Fibroblast of lung (primary cell): ENCODE data around the gene ALKBH8. TPM values are rescaled to one million over a fixed set of nuclear protein-coding genes. Genes with fewer than 3 reads are reported as not detected.
"Not testable (repeated sequence)": the region's sequence is repeated elsewhere in the genome, so short reads cannot be mapped to it uniquely, and the experiment has no call there.

Source experiments
- DNase-seq, 2 donors: peaks; one replicate each; pipeline versions ENCODE4 v3.0.0 to v3.0.0-alpha.2; 2010; ENCODE audit warnings: low read depth in 2 of 2
- H2AFZ ChIP-seq: 2 replicates; pipeline ENCODE4 v1.5.1; 2012; ENCODE audit warnings: low read length, control low read depth, inconsistent platforms
- H3K27ac ChIP-seq: 2 replicates; pipeline ENCODE4 v1.5.1; 2011; ENCODE audit warnings: low read length, control low read depth; ENCODE audit not compliant: insufficient read depth
- H3K27me3 ChIP-seq: 2 replicates; pipeline ENCODE4 v1.5.1; 2011; ENCODE audit warnings: mild to moderate bottlenecking, low read length; ENCODE audit not compliant: control insufficient read depth, insufficient read depth
- H3K36me3 ChIP-seq: 2 replicates; pipeline ENCODE4 v1.5.1; 2011; ENCODE audit warnings: low read length; ENCODE audit not compliant: control insufficient read depth, insufficient read depth
- H3K4me1 ChIP-seq: 2 replicates; pipeline ENCODE4 v1.5.1; 2011; ENCODE audit warnings: low read length; ENCODE audit not compliant: control insufficient read depth, insufficient read depth; ENCODE audit errors: extremely low read depth
- H3K4me2 ChIP-seq: 2 replicates; pipeline ENCODE4 v1.5.1; 2011; ENCODE audit warnings: low read length, control low read depth; ENCODE audit not compliant: insufficient read depth; ENCODE audit errors: extremely low read depth
- H3K4me3 ChIP-seq, 4 experiments: fragments of 200-600 bp in 1 of 4; sonication (generic) in 1 of 4; replicated peaks in 1 of 4; 2 replicates each; pipeline ENCODE4 v1.5.1; 2011 to 2016; ENCODE audit warnings: low read length in 4 of 4, low read depth in 3 of 4, mild to moderate bottlenecking in 3 of 4, control low read depth in 2 of 4, inconsistent platforms in 1 of 4, mixed read lengths in 1 of 4; ENCODE audit not compliant: insufficient read depth in 1 of 4; ENCODE audit errors: control extremely low read depth in 1 of 4
- H3K79me2 ChIP-seq: 2 replicates; pipeline ENCODE4 v1.5.1; 2012; ENCODE audit warnings: mild to moderate bottlenecking, low read length, inconsistent platforms; ENCODE audit not compliant: control insufficient read depth, insufficient read depth
- H3K9ac ChIP-seq: 2 replicates; pipeline ENCODE4 v1.5.1; 2011; ENCODE audit warnings: mild to moderate bottlenecking, low read length, control low read depth; ENCODE audit not compliant: insufficient read depth
- H3K9me3 ChIP-seq: 2 replicates; pipeline ENCODE4 v1.5.1; 2012; ENCODE audit warnings: low read depth, low read length; ENCODE audit not compliant: control insufficient read depth, insufficient read depth
- H4K20me1 ChIP-seq: 2 replicates; pipeline ENCODE4 v1.5.1; 2011; ENCODE audit warnings: low read length; ENCODE audit not compliant: control insufficient read depth, insufficient read depth; ENCODE audit errors: extremely low read depth
- CTCF ChIP-seq, 2 donors: IDR thresholded peaks in 1 of 2; conservative IDR thresholded peaks in 1 of 2; 1 replicate in 1 of 2; 2 replicates in 1 of 2; pipeline ENCODE4 v1.5.1; 2011 to 2012; ENCODE audit warnings: low read length in 2 of 2, control low read depth in 1 of 2, inconsistent platforms in 1 of 2, low read depth in 1 of 2, mild to moderate bottlenecking in 1 of 2
- EZH2 ChIP-seq: IDR thresholded peaks from 2 replicates; pipeline ENCODE4 v1.5.1; 2012; ENCODE audit warnings: low read length, control low read depth, mild to moderate bottlenecking; ENCODE audit errors: missing control alignments
- polyA plus RNA-seq, 2 donors: library from polyadenylated mRNA; depleted of rRNA in 1 of 2; stranded (reverse) in 1 of 2; unstranded in 1 of 2; fragments of >200 nt; gene quantifications; 2 replicates each; pipeline ENCODE4 v1.2.1, GENCODE V29; 2011 to 2012; ENCODE audit warnings: missing spikeins in 1 of 2
- total RNA-seq: library from RNA; depleted of rRNA; stranded (reverse); fragments of >200 nt; gene quantifications from 2 replicates; pipeline ENCODE4 v1.2.1, GENCODE V29; 2014

ALKBH8 gene
- total and polyA plus RNA-seq, 2 donors (not counting 1 experiment from before 2014, with no cell fraction given) = 8.6 to 11.7 TPM

GRCh38 chr11:107570015-107570414, 4.5 kb upstream of the ALKBH8 start:
- no peak for DNase-seq
- Histone ChIP-seq H3K27ac (no peak overlapping the region), H3K4me2 (no peak overlapping the region), H3K4me1 (no peaks in the 10 kb centered on the region), H3K4me3 (no peak overlapping the region), H3K9ac (no peak overlapping the region), H3K36me3 (no peaks in the 10 kb centered on the region), H3K9me3 (no peaks in the 10 kb centered on the region), H3K79me2 (no peaks in the 10 kb centered on the region), H4K20me1 (no peaks in the 10 kb centered on the region), H2AFZ (no peak overlapping the region), H3K27me3 (no peaks in the 10 kb centered on the region)
- no peak for TF ChIP-seq CTCF (conservative IDR thresholded peaks at IDR 0.05 in 1 of 2, IDR thresholded peaks at IDR 0.05 in 1 of 2; ENCODE audit: low read depth in 1 of 2, low read length in 2 of 2)
- TF ChIP-seq EZH2 = no peak

- no peak overlapping the region for H3K9ac ChIP-seq
- H3K79me2 ChIP-seq = peaks cover 3% of the 10 kb centered on the region
- no peak for DNase-seq
- no peaks in the 10 kb centered on the region for H3K27me3 ChIP-seq
- no peak overlapping the region for H3K27ac ChIP-seq
- no peak overlapping the region for H3K4me2 ChIP-seq
- no peak overlapping the region for H2AFZ ChIP-seq
- no peak for TF ChIP-seq EZH2
- no peak for TF ChIP-seq CTCF (conservative IDR thresholded peaks at IDR 0.05 in 1 of 2, IDR thresholded peaks at IDR 0.05 in 1 of 2; ENCODE audit: low read depth in 1 of 2, low read length in 2 of 2)
- no peaks in the 10 kb centered on the region for H4K20me1 ChIP-seq
- H3K36me3 ChIP-seq = no peaks in the 10 kb centered on the region
- H3K4me3 ChIP-seq = no peak overlapping the region
- H3K9me3 ChIP-seq = no peaks in the 10 kb centered on the region
- peaks cover 6% of the 10 kb centered on the region for H3K4me1 ChIP-seq
These were observed 2.3 kb upstream of the ALKBH8 start for GRCh38 chr11:107567739-107568335.

GRCh38 chr11:107566569-107566968, 1.0 kb upstream of the ALKBH8 start:
- Histone ChIP-seq H3K27ac (no peak overlapping the region), H3K36me3 (no peaks in the 10 kb centered on the region)

GRCh38 chr11:107565955-107566501, 493 bp upstream of the ALKBH8 start:
- Histone ChIP-seq H3K4me2 (peak overlapping the region; percentile 67), H2AFZ (peak overlapping the region; percentile 46), H3K4me3 (peak overlapping the region; percentile 53 to 93 (median 76)), H3K27ac (peak overlapping the region; percentile 73)
- DNase-seq = peak in 1 of 2 donors; percentile 40
- H3K79me2 ChIP-seq, H3K9me3 ChIP-seq, H3K9ac ChIP-seq, H3K27me3 ChIP-seq, H4K20me1 ChIP-seq, H3K4me1 ChIP-seq, H3K36me3 ChIP-seq: not testable (repeated sequence)

More at GRCh38 chr11:107566569-107566968, 1.0 kb upstream of the ALKBH8 start:
- H3K9me3 ChIP-seq = no peaks in the 10 kb centered on the region
- no peak for TF ChIP-seq EZH2
- no peak for TF ChIP-seq CTCF (conservative IDR thresholded peaks at IDR 0.05 in 1 of 2, IDR thresholded peaks at IDR 0.05 in 1 of 2; ENCODE audit: low read depth in 1 of 2, low read length in 2 of 2)
- H3K4me1 ChIP-seq = peaks cover 9% of the 10 kb centered on the region
- H3K4me2 ChIP-seq = no peak overlapping the region
- no peak overlapping the region for H3K4me3 ChIP-seq
- peaks cover 3% of the 10 kb centered on the region for H3K79me2 ChIP-seq
- H4K20me1 ChIP-seq = no peaks in the 10 kb centered on the region
- no peak for DNase-seq
- no peak overlapping the region for H2AFZ ChIP-seq
- no peaks in the 10 kb centered on the region for H3K27me3 ChIP-seq
- no peak overlapping the region for H3K9ac ChIP-seq
